Lower leg skin (tissue), 4 donors: Measurements from ENCODE around the gene KIF18B. TPM values are rescaled to one million over a fixed set of nuclear protein-coding genes. Genes with fewer than 3 reads are reported as not detected.
A peak's percentile ranks its signal among the peaks of the same experiment; 100 is the strongest.

ENCODE experiments used
- DNase-seq, 2 donors: peaks; one replicate each; pipeline ENCODE4 v3.0.0-alpha.2; 2019; ENCODE audit warnings: low spot score in 2 of 2
- H3K4me3 ChIP-seq: fragments of 200-600 bp; sonication (generic); 2 replicates; pipeline ENCODE4 v1.5.1; 2017; ENCODE audit warnings: mild to moderate bottlenecking, low read depth; ENCODE audit not compliant: poor library complexity, severe bottlenecking
- POLR2A ChIP-seq, 2 donors: fragments of 450-650 bp; IDR thresholded peaks; one replicate each; pipeline ENCODE4 v1.6.1; 2016 to 2017; ENCODE audit warnings: antibody characterized with exemption in 2 of 2, mild to moderate bottlenecking in 1 of 2, moderate library complexity in 1 of 2
- WGBS, 2 donors: methylation state at CpG; one replicate each; pipeline ENCODE4 v1.1.5; 2018; 5-methylcytosine and 5-hydroxymethylcytosine counted together
- intact Hi-C: fragments of 100-400 bp; cut with DNase I; formaldehyde crosslinking; loops from one replicate; pipeline ENCODE4 v1.15.0; 2023; ENCODE audit warnings: low total_unique reads
- total RNA-seq, 4 donors: library from RNA; depleted of rRNA; stranded (reverse); fragments of >200 nt; gene quantifications; one replicate each; pipeline ENCODE4 v1.1.0, GENCODE V29; 2016
- TF ChIP-seq, protein P1 (sequence below), 3 donors: fragments of 450-650 bp; IDR thresholded peaks; one replicate each; pipeline ENCODE4 v1.5.1; 2016; ENCODE audit warnings: antibody characterized with exemption in 3 of 3, mild to moderate bottlenecking in 3 of 3, moderate library complexity in 2 of 3

The KIF18B gene
- total RNA-seq, 4 donors from 2014 or later, result 1.0 to 2.4 (median 1.5) TPM

DNA sequence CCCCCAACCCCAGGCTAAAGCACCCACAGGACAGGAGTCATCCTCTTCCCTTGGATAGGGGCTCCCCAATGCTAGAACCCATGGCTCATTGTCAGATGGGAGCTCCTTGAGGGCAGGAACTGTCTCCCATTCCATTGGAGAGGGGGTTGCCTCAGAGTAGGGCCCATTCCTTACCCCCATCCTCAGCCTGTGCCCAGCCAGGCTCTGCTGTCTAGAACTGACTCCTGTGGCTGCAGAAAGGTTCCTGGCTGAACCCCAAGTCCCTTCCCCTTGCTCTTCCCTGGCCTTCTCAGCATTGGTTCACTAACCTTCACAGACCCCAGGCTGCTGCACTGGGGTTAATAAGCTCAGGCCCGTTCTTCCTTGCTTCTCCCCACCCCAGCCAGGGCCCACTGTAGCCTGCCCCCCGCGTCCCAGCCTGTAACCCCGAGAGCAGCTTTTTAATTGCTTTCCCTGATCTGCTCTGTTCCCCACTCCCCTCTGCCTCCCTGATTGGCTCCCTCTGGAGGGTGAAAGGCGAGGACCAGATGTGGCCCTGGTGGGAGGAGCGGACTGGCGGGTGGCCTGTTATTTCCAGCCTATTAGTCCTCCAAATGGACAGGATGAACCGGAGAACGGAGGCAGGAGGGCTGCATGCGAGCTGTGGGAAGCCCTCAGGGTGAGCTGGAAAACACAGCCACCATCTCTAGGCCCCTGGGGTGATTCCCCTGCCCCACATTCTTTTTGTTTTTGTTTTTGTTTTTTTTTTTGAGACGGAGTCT lies 26.3 kb downstream of the KIF18B start:
- intact Hi-C loops, result no loop called here
- no peak overlapping the region for H3K4me3 ChIP-seq
- WGBS, 2 donors, result 69 to 82% methylated on average over 11 of the region's 11 CpGs
- DNase-seq, result peak in 1 of 2 donors; percentile 64
- TF ChIP-seq, protein P1, sequence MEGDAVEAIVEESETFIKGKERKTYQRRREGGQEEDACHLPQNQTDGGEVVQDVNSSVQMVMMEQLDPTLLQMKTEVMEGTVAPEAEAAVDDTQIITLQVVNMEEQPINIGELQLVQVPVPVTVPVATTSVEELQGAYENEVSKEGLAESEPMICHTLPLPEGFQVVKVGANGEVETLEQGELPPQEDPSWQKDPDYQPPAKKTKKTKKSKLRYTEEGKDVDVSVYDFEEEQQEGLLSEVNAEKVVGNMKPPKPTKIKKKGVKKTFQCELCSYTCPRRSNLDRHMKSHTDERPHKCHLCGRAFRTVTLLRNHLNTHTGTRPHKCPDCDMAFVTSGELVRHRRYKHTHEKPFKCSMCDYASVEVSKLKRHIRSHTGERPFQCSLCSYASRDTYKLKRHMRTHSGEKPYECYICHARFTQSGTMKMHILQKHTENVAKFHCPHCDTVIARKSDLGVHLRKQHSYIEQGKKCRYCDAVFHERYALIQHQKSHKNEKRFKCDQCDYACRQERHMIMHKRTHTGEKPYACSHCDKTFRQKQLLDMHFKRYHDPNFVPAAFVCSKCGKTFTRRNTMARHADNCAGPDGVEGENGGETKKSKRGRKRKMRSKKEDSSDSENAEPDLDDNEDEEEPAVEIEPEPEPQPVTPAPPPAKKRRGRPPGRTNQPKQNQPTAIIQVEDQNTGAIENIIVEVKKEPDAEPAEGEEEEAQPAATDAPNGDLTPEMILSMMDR (IDR thresholded peaks at IDR 0.05), result no peak
- TF ChIP-seq POLR2A (IDR thresholded peaks at IDR 0.05), result no peak

- WGBS, 2 donors, result 79 to 84% methylated on average over 7 of the region's 7 CpGs
- H3K4me3 ChIP-seq, result no peak overlapping the region
- intact Hi-C loops, result no loop called here
- no peak for TF ChIP-seq POLR2A (IDR thresholded peaks at IDR 0.05)
- peak in 1 of 2 donors; percentile 73 for DNase-seq
These were observed 27.0 kb downstream of the KIF18B start for GRCh38 chr17:44920565-44920940.

GRCh38 chr17:44919885-44920564 lies 27.5 kb downstream of the KIF18B start:
- WGBS, 2 donors, result 19 to 21% methylated on average over 7 to 9 of the region's 9 CpGs
- intact Hi-C loops, result loop anchor here (5.0 to 10.0 kb wide), 2 partner anchors 102 to 185 kb away; no protein-coding TSS in a partner anchor
- peak; percentile 64 to 92 for DNase-seq

GRCh38 chr17:44919411-44919810 lies 28.2 kb downstream of the KIF18B start:
- no peak overlapping the region for H3K4me3 ChIP-seq
- intact Hi-C loops, result loop anchor here (5.0 to 10.0 kb wide), 2 partner anchors 103 to 185 kb away; no protein-coding TSS in a partner anchor
- DNase-seq, result peak in 1 of 2 donors; percentile 69
- TF ChIP-seq, protein P1 (IDR thresholded peaks at IDR 0.05), result no peak
- no peak for TF ChIP-seq POLR2A (IDR thresholded peaks at IDR 0.05)
- WGBS, 2 donors, result 48 to 83% methylated on average over 2 of the region's 2 CpGs

More at GRCh38 chr17:44919885-44920564, 27.5 kb downstream of the KIF18B start:
- no peak overlapping the region for H3K4me3 ChIP-seq
- TF ChIP-seq POLR2A (IDR thresholded peaks at IDR 0.05), result no peak
- TF ChIP-seq, protein P1 (IDR thresholded peaks at IDR 0.05), result peak in 1 of 3 donors; percentile 70

DNA sequence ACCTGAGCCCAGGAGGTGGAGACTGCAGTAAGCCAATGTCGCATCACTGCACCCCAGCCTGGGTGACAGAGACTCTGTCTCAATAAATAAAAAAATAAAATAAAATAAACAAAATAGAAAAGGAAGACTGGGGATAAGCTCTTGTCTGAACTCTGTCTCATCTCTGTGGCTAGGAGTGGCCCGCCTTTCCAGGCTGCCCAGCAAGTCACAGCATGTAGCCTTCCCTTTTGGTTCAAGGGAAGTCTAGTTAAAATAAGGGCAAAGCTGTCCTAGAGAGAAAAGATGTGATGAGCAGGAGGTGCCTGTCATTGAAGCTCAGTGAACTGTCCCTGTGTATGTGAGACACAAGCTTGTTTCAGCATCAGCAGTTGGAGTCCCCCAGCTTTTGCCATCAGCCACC lies 29.6 kb downstream of the KIF18B start:
- intact Hi-C loops, result loop anchor here (5.0 to 10.0 kb wide), 2 partner anchors 104 to 187 kb away; no protein-coding TSS in a partner anchor
- no peak overlapping the region for H3K4me3 ChIP-seq
- peak in 1 of 2 donors; percentile 37 for DNase-seq
- WGBS, 2 donors, result 66 to 70% methylated on average over 2 of the region's 2 CpGs
- TF ChIP-seq POLR2A (IDR thresholded peaks at IDR 0.05), result no peak
- TF ChIP-seq, protein P1 (IDR thresholded peaks at IDR 0.05), result no peak

- H3K4me3 ChIP-seq, result no peak overlapping the region
- intact Hi-C loops, result loop anchor here (5.0 to 10.0 kb wide), 2 partner anchors 105 to 187 kb away; no protein-coding TSS in a partner anchor
- peak in 1 of 2 donors; percentile 54 for DNase-seq
- 86 to 88% methylated on average over 5 to 6 of the region's 6 CpGs for WGBS, 2 donors
- TF ChIP-seq, protein P1 (IDR thresholded peaks at IDR 0.05), result no peak
These were observed 30.1 kb downstream of the KIF18B start for GRCh38 chr17:44917456-44917855.
